ENCODE measurements around the gene FXYD5. TPM values are rescaled to one million over a fixed set of nuclear protein-coding genes. Genes with fewer than 3 reads are reported as not detected.

The FXYD5 gene
- total and polyA plus RNA-seq, 2 donors (not counting 3 experiments of a cell fraction or from before 2014, with no cell fraction given): 223 to 290 TPM

DNA sequence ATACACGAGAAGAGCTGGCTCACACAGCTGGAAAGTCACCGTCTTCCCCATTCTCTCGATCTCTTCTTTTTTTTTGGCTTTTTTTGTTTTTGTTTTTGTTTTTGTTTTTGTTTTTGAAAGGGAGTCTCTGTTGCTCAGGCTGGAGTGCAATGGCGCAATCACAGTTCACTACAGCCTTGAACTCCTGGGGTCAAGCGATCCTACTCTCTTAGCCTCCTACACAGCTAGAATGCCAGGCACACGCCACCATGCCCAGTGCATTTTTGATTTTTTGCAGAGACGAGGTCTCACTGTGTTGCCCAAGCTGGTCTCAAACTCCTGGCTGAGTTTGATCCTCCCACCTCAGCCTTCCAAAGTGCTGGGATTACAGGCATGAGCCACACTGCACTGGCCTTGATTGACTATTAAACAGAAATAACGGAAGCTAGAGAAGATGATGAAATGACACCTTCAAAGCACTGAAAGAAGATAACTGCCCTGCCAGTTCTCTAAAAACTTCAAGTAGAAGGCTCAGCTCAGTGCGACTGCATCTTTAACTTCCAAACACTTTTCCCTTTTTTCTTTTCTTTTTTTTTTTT is 34.9 kb upstream of the FXYD5 start:
- ChIA-PET CTCF (interaction anchor here (2.3 kb wide), 1 partner anchor 16 kb away, joined by 12 read pairs; the partner anchor contains the start of gene LGI4), POLR2A (no interaction called here)
- Histone ChIP-seq H3K79me2 (ENCODE audit: control insufficient read depth, insufficient read depth, low read length) (no peaks in the 10 kb centered on the region), H3K9me3 (replicated peaks; ENCODE audit: control insufficient read depth, insufficient read depth, low read length) (no peaks in the 10 kb centered on the region), H3K36me3 (ENCODE audit: control insufficient read depth in 2 of 2, extremely low read depth in 1 of 2, insufficient read depth in 2 of 2, low read length in 2 of 2) (no peaks in the 10 kb centered on the region), H4K20me1 (replicated peaks; ENCODE audit: control insufficient read depth, extremely low read depth, insufficient read depth, low read length) (no peaks in the 10 kb centered on the region), H3K27ac (ENCODE audit: insufficient read depth, low read depth, low read length) (no peak overlapping the region), H3K27me3 (ENCODE audit: control insufficient read depth in 2 of 2, insufficient read depth in 2 of 2, low read length in 2 of 2) (no peaks in the 10 kb centered on the region), H3K9me1 (replicated peaks; ENCODE audit: control insufficient read depth, extremely low read depth, insufficient read depth, low read length) (no peaks in the 10 kb centered on the region), H2AFZ (ENCODE audit: low read depth, low read length) (no peak overlapping the region), H3K4me2 (ENCODE audit: insufficient read depth, low read length) (no peak overlapping the region), H3K4me3 (replicated peaks in 1 of 3; ENCODE audit: insufficient read depth in 1 of 3, low read depth in 1 of 3, low read length in 3 of 3) (no peak overlapping the region), H3K9ac (replicated peaks; ENCODE audit: extremely low read depth, insufficient read depth, low read length) (no peak overlapping the region), H3K4me1 (ENCODE audit: control insufficient read depth, extremely low read depth, insufficient read depth, low read length) (peaks cover 3% of the 10 kb centered on the region)
- no peak for FAIRE-seq
- no TSS peak for BruUV-seq (replicated peaks)
- dilution Hi-C loops (cut with MboI; ENCODE audit: extremely low pct_ligation_motif_present, low sequenced_read_pairs) (no loop called here), intact Hi-C loops (cut with micrococcal nuclease) (no loop called here)
- no peak for DNase-seq (ENCODE audit: low read depth, low spot score)
- TF ChIP-seq JUN (IDR thresholded peaks at IDR 0.05; ENCODE audit: borderline replicate concordance, insufficient read depth, insufficient read length, low read depth): no peak
- TF ChIP-seq, protein P1, sequence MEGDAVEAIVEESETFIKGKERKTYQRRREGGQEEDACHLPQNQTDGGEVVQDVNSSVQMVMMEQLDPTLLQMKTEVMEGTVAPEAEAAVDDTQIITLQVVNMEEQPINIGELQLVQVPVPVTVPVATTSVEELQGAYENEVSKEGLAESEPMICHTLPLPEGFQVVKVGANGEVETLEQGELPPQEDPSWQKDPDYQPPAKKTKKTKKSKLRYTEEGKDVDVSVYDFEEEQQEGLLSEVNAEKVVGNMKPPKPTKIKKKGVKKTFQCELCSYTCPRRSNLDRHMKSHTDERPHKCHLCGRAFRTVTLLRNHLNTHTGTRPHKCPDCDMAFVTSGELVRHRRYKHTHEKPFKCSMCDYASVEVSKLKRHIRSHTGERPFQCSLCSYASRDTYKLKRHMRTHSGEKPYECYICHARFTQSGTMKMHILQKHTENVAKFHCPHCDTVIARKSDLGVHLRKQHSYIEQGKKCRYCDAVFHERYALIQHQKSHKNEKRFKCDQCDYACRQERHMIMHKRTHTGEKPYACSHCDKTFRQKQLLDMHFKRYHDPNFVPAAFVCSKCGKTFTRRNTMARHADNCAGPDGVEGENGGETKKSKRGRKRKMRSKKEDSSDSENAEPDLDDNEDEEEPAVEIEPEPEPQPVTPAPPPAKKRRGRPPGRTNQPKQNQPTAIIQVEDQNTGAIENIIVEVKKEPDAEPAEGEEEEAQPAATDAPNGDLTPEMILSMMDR (IDR thresholded peaks at IDR 0.05; ENCODE audit: extremely low read depth in 1 of 2, insufficient read depth in 1 of 2, low read depth in 1 of 2, low read length in 2 of 2): no peak
- TF ChIP-seq EZH2 (IDR thresholded peaks at IDR 0.05; ENCODE audit: borderline replicate concordance, low read depth, low read length, severe bottlenecking): no peak
- no peak for TF ChIP-seq MYC (IDR thresholded peaks at IDR 0.05; ENCODE audit: low read depth, low read length)
- no peak for TF ChIP-seq GATA2 (IDR thresholded peaks at IDR 0.05; ENCODE audit: insufficient read depth, insufficient read length, low read depth, low read length)
- TF ChIP-seq POLR2A (IDR thresholded peaks at IDR 0.05; ENCODE audit: low read depth, low read length): no peak
- TF ChIP-seq POLR2AphosphoS5 (IDR thresholded peaks at IDR 0.05; ENCODE audit: insufficient read depth, low read depth, low read length): no peak
- TF ChIP-seq FOS (IDR thresholded peaks at IDR 0.05; ENCODE audit: borderline replicate concordance, insufficient read depth, low read length): no peak
- TF ChIP-seq, protein P2, sequence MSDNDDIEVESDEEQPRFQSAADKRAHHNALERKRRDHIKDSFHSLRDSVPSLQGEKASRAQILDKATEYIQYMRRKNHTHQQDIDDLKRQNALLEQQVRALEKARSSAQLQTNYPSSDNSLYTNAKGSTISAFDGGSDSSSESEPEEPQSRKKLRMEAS (IDR thresholded peaks at IDR 0.05; ENCODE audit: insufficient read depth, insufficient read length): no peak

Measured in endothelial cell of umbilical vein (primary cell).